ENCODE measurements around the gene SAMD11.

The SAMD11 gene

GRCh38 chr1:902802-903201 lies 20.9 kb upstream of the SAMD11 start:
- no peak overlapping the region for H3K4me2 ChIP-seq
- TF ChIP-seq CTCF (conservative IDR thresholded peaks at IDR 0.05; ENCODE audit: low read depth, low read length): no peak
- H4K20me1 ChIP-seq (ENCODE audit: insufficient read depth): no peaks in the 10 kb centered on the region
- no peak overlapping the region for H3K4me3 ChIP-seq (IDR thresholded peaks at IDR 0.05; ENCODE audit: insufficient read depth, low read depth, low read length)
- no peak overlapping the region for H2AFZ ChIP-seq (ENCODE audit: low read depth)
- H3K27ac ChIP-seq: no peak overlapping the region
- no peak overlapping the region for H3K9ac ChIP-seq
- no peaks in the 10 kb centered on the region for H3K79me2 ChIP-seq (ENCODE audit: insufficient read depth, low read depth)
- H3K4me1 ChIP-seq (ENCODE audit: low read depth, poor library complexity, severe bottlenecking): peaks cover 5% of the 10 kb centered on the region
- peaks cover 84% of the 10 kb centered on the region for H3K27me3 ChIP-seq (ENCODE audit: insufficient read depth, low read depth)
- H3K36me3 ChIP-seq (ENCODE audit: insufficient read depth): no peaks in the 10 kb centered on the region

GRCh38 chr1:903305-903704 lies 20.4 kb upstream of the SAMD11 start:
- Histone ChIP-seq H2AFZ (ENCODE audit: low read depth) (no peak overlapping the region), H3K36me3 (ENCODE audit: insufficient read depth) (no peaks in the 10 kb centered on the region), H3K27me3 (ENCODE audit: insufficient read depth, low read depth) (peaks cover 84% of the 10 kb centered on the region), H3K9ac (no peak overlapping the region), H3K4me1 (ENCODE audit: low read depth, poor library complexity, severe bottlenecking) (peaks cover 4% of the 10 kb centered on the region), H3K4me3 (IDR thresholded peaks at IDR 0.05; ENCODE audit: insufficient read depth, low read depth, low read length) (no peak overlapping the region), H3K79me2 (ENCODE audit: insufficient read depth, low read depth) (no peaks in the 10 kb centered on the region), H3K4me2 (no peak overlapping the region), H3K27ac (no peak overlapping the region), H4K20me1 (ENCODE audit: insufficient read depth) (no peaks in the 10 kb centered on the region)
- TF ChIP-seq CTCF (conservative IDR thresholded peaks at IDR 0.05; ENCODE audit: low read depth, low read length): no peak

- H3K4me1 ChIP-seq (ENCODE audit: low read depth, poor library complexity, severe bottlenecking): no peaks in the 10 kb centered on the region
- H3K4me3 ChIP-seq (IDR thresholded peaks at IDR 0.05; ENCODE audit: insufficient read depth, low read depth, low read length): no peak overlapping the region
- H3K79me2 ChIP-seq (ENCODE audit: insufficient read depth, low read depth): no peaks in the 10 kb centered on the region
- H2AFZ ChIP-seq (ENCODE audit: low read depth): no peak overlapping the region
- H4K20me1 ChIP-seq (ENCODE audit: insufficient read depth): no peaks in the 10 kb centered on the region
- H3K27ac ChIP-seq: no peak overlapping the region
- no peak overlapping the region for H3K4me2 ChIP-seq
- H3K9ac ChIP-seq: no peak overlapping the region
- peaks cover 79% of the 10 kb centered on the region for H3K27me3 ChIP-seq (ENCODE audit: insufficient read depth, low read depth)
- no peak for TF ChIP-seq CTCF (conservative IDR thresholded peaks at IDR 0.05; ENCODE audit: low read depth, low read length)
- H3K36me3 ChIP-seq (ENCODE audit: insufficient read depth): no peaks in the 10 kb centered on the region
Measured at GRCh38 chr1:903721-904271, 19.9 kb upstream of the SAMD11 start.

- Histone ChIP-seq H3K4me2 (peak overlapping the region; percentile 21; the same call in 1 of the 2 replicates), H3K27ac (no peak overlapping the region), H3K4me1 (ENCODE audit: low read depth, poor library complexity, severe bottlenecking) (no peaks in the 10 kb centered on the region), H3K36me3 (ENCODE audit: insufficient read depth) (no peaks in the 10 kb centered on the region), H3K4me3 (IDR thresholded peaks at IDR 0.05; ENCODE audit: insufficient read depth, low read depth, low read length) (no peak overlapping the region), H2AFZ (ENCODE audit: low read depth) (peak overlapping the region; percentile 44; the same call in 1 of the 2 replicates), H3K27me3 (ENCODE audit: insufficient read depth, low read depth) (peaks cover 74% of the 10 kb centered on the region), H4K20me1 (ENCODE audit: insufficient read depth) (no peaks in the 10 kb centered on the region), H3K9ac (no peak overlapping the region; the same call in 1 of the 2 replicates), H3K79me2 (ENCODE audit: insufficient read depth, low read depth) (no peaks in the 10 kb centered on the region)
- peak; percentile 67 for TF ChIP-seq CTCF (conservative IDR thresholded peaks at IDR 0.05; ENCODE audit: low read depth, low read length)
Measured at GRCh38 chr1:904310-904950, 19.3 kb upstream of the SAMD11 start.
